Measurements from ENCODE around the gene F8.
"Not testable (repeated sequence)": the region's sequence is repeated elsewhere in the genome, so short reads cannot be mapped to it uniquely, and the experiment has no call there.

- TF ChIP-seq CTCF, POLR2A (IDR thresholded peaks at IDR 0.05): not testable (repeated sequence)
Observed at GRCh38 chrX:154886789-154887221, 135.7 kb downstream of the F8 start.
